ENCODE data around the gene DUS4L. TPM values are rescaled to one million over a fixed set of nuclear protein-coding genes. Genes with fewer than 3 reads are reported as not detected.
A peak's percentile ranks its signal among the peaks of the same experiment; 100 is the strongest.

The DUS4L gene
- total and polyA plus RNA-seq, 2 of the 13 experiments (the other 11 are each of a cell fraction or from before 2014, with no cell fraction given) = 5.6 to 9.8 TPM

DNA sequence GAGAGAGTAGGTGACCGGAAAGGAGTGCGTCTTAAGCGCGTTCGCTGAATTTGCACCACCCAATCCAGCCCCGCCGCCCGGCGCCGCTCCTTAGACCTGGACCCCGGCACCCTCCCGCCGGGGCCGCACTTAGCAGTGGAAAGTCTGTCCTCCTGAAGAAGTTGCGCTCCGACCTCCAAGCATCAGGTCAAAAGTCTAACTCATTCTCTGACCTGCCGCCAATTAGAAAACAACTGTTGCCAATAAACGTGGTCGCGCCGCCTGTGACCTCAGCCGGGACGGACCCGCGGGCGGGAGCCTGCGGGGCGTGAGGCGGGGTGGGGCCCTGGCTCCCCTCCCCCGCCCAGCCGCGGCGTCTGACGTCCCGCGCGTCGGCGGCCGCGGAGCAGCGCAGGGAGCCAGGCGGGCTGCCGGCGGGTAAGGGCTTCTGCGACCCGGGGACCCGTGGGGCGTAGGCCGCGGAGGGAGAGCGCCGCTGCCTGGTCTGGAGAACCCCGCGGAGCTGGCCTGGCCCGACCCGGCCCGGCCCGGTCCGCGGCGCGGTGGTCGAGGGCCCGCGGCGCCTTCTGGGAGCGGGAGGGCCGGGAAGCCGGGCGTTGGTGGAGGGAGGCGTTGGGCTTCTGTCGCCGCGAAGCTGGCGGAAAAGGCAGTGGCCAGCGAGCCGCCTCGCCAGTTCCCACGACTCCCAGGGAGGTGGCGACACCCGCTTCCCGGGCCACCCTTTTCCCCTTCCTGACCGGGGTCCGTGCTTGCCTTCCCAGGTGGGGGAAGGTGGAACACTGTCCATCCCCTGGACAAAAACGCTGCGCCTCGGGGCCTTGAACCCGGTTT lies 16.3 kb downstream of the DUS4L start, which contains the start of gene BCAP29 (continued):
- TF ChIP-seq HNF1A (IDR thresholded peaks at IDR 0.05; ENCODE audit: low read depth) = no peak
- no peak for TF ChIP-seq HNF1A (CRISPR knock-in tag; IDR thresholded peaks at IDR 0.05; ENCODE audit: borderline replicate concordance)
- no peak for TF ChIP-seq ZNF10 (CRISPR knock-in tag; IDR thresholded peaks at IDR 0.05; ENCODE audit: borderline replicate concordance, low read depth)
- TF ChIP-seq ZNF367 (CRISPR knock-in tag; IDR thresholded peaks at IDR 0.05; ENCODE audit: borderline replicate concordance) = no peak
- TF ChIP-seq, protein P1, sequence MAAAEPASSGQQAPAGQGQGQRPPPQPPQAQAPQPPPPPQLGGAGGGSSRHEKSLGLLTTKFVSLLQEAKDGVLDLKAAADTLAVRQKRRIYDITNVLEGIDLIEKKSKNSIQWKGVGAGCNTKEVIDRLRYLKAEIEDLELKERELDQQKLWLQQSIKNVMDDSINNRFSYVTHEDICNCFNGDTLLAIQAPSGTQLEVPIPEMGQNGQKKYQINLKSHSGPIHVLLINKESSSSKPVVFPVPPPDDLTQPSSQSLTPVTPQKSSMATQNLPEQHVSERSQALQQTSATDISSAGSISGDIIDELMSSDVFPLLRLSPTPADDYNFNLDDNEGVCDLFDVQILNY (CRISPR knock-in tag; conservative IDR thresholded peaks at IDR 0.05) = no peak
- no peak for TF ChIP-seq GTF3A (CRISPR knock-in tag; conservative IDR thresholded peaks at IDR 0.05)
- TF ChIP-seq MZF1 (CRISPR knock-in tag; IDR thresholded peaks at IDR 0.05; ENCODE audit: borderline replicate concordance) = no peak
- TF ChIP-seq MAFK (conservative IDR thresholded peaks at IDR 0.05 in 1 of 2, IDR thresholded peaks at IDR 0.05 in 1 of 2; ENCODE audit: low read length in 2 of 2) = no peak
- TF ChIP-seq MAX (IDR thresholded peaks at IDR 0.05) = peak; percentile 68
- TF ChIP-seq ZNF768 (CRISPR knock-in tag; IDR thresholded peaks at IDR 0.05) = no peak
- no peak for TF ChIP-seq ZNF784 (CRISPR knock-in tag; IDR thresholded peaks at IDR 0.05; ENCODE audit: borderline replicate concordance)
- TF ChIP-seq, protein P2, sequence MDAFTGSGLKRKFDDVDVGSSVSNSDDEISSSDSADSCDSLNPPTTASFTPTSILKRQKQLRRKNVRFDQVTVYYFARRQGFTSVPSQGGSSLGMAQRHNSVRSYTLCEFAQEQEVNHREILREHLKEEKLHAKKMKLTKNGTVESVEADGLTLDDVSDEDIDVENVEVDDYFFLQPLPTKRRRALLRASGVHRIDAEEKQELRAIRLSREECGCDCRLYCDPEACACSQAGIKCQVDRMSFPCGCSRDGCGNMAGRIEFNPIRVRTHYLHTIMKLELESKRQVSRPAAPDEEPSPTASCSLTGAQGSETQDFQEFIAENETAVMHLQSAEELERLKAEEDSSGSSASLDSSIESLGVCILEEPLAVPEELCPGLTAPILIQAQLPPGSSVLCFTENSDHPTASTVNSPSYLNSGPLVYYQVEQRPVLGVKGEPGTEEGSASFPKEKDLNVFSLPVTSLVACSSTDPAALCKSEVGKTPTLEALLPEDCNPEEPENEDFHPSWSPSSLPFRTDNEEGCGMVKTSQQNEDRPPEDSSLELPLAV (CRISPR knock-in tag; conservative IDR thresholded peaks at IDR 0.05; ENCODE audit: low read depth) = no peak
- TF ChIP-seq ZBTB20 (CRISPR knock-in tag; IDR thresholded peaks at IDR 0.05; ENCODE audit: borderline replicate concordance, low read depth) = no peak
- TF ChIP-seq ZNF652 (CRISPR knock-in tag; IDR thresholded peaks at IDR 0.05; ENCODE audit: borderline replicate concordance, low read depth) = no peak
- no peak for TF ChIP-seq SOX5 (CRISPR knock-in tag; IDR thresholded peaks at IDR 0.05; ENCODE audit: borderline replicate concordance)
- no peak for TF ChIP-seq ZNF235 (CRISPR knock-in tag; IDR thresholded peaks at IDR 0.05; ENCODE audit: borderline replicate concordance)
- no peak for TF ChIP-seq ZMAT5 (CRISPR knock-in tag; IDR thresholded peaks at IDR 0.05; ENCODE audit: borderline replicate concordance, low read depth)
- TF ChIP-seq, protein P3, sequence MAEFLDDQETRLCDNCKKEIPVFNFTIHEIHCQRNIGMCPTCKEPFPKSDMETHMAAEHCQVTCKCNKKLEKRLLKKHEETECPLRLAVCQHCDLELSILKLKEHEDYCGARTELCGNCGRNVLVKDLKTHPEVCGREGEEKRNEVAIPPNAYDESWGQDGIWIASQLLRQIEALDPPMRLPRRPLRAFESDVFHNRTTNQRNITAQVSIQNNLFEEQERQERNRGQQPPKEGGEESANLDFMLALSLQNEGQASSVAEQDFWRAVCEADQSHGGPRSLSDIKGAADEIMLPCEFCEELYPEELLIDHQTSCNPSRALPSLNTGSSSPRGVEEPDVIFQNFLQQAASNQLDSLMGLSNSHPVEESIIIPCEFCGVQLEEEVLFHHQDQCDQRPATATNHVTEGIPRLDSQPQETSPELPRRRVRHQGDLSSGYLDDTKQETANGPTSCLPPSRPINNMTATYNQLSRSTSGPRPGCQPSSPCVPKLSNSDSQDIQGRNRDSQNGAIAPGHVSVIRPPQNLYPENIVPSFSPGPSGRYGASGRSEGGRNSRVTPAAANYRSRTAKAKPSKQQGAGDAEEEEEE (CRISPR knock-in tag; IDR thresholded peaks at IDR 0.05; ENCODE audit: borderline replicate concordance) = no peak
